Lower lobe of right lung (tissue), 2 donors: ENCODE results near the gene SDR9C7. TPM values are rescaled to one million over a fixed set of nuclear protein-coding genes. Genes with fewer than 3 reads are reported as not detected.
"Not testable (repeated sequence)": the region's sequence is repeated elsewhere in the genome, so short reads cannot be mapped to it uniquely, and the experiment has no call there.

Experiments
- ATAC-seq, 2 donors: fragments of 200-7000 bp; cut with Tn5 transposase; one replicate each; pipeline ENCODE4 v1.9.1; 2020 to 2022; ENCODE audit warnings: mild to moderate bottlenecking in 2 of 2, moderate library complexity in 2 of 2
- DNase-seq: peaks from one replicate; pipeline ENCODE4 v3.0.0-alpha.2; 2020
- H3K27ac ChIP-seq: fragments of 200-600 bp; one replicate; pipeline ENCODE4 v1.8.0; 2022
- H3K27me3 ChIP-seq: fragments of 200-600 bp; one replicate; pipeline ENCODE4 v1.8.0; 2022; ENCODE audit warnings: low read depth
- H3K36me3 ChIP-seq: fragments of 200-600 bp; one replicate; pipeline ENCODE4 v1.8.0; 2022; ENCODE audit warnings: mild to moderate bottlenecking
- H3K4me1 ChIP-seq: fragments of 200-600 bp; one replicate; pipeline ENCODE4 v1.8.0; 2022
- H3K4me3 ChIP-seq: fragments of 200-600 bp; one replicate; pipeline ENCODE4 v1.8.0; 2022; ENCODE audit warnings: mild to moderate bottlenecking
- H3K9me3 ChIP-seq: fragments of 200-600 bp; one replicate; pipeline ENCODE4 v1.8.0; 2022
- intact Hi-C: fragments of 100-400 bp; cut with DNase I; formaldehyde crosslinking; loops from one replicate; pipeline ENCODE4 v1.11.0; 2022
- total RNA-seq: library from RNA; stranded (reverse); fragmentation: NEBNext Ultra II Directional; extraction: Animal tissue kit (Norgen Biotek cat#: 25700); gene quantifications from one replicate; pipeline ENCODE4 v1.2.1, GENCODE V29; 2021
- TF ChIP-seq, protein P1 (sequence below): fragments of 200-600 bp; IDR thresholded peaks from one replicate; pipeline ENCODE4 v1.8.0; 2022; ENCODE audit warnings: antibody characterized with exemption, mild to moderate bottlenecking
- donor health status: DM: no; HTN: yes; CAD: no; lungs with severe emphysema.

SDR9C7 gene
- total RNA-seq, 1 donor from 2014 or later = not detected

DNA sequence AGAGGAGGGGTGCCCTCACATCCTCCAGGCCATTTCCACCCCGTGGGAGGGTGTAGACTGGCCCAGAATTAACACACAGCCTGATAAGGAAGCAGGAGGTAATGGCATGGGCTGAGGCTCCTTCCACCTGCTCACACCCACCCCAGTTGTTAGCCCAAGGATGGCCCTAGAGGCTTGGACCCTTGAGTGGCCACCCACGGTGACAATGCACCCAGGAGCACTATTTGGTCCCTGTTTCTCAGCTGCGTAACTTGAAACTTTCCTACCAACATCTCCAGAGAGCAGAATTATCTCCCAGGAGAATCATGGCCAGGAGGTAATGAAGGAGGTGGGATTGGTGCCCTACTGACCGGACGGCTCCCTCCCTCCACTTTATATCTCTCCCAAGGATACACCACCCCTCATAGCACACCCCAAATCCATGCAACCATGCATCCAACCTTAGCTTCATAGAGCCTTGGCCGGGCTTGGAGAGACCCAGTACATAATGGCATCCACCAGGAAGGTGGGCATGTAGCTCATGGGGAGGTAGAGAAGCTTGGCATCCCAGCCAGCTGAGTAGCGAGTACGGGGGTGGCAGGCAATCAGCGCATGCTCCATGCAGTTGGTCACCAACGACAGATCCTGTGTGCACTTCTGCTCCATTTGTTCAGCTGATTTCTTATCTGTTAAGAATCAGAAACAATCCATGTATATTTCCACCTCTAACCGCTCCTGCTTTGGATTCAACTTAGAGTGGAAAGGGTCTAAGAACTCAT is 17.6 kb upstream of the SDR9C7 start:
- no peaks in the 10 kb centered on the region for H3K36me3 ChIP-seq
- no peaks in the 10 kb centered on the region for H3K4me1 ChIP-seq
- H3K9me3 ChIP-seq = no peaks in the 10 kb centered on the region
- ATAC-seq (no peak), DNase-seq (no peak)
- TF ChIP-seq, protein P1, sequence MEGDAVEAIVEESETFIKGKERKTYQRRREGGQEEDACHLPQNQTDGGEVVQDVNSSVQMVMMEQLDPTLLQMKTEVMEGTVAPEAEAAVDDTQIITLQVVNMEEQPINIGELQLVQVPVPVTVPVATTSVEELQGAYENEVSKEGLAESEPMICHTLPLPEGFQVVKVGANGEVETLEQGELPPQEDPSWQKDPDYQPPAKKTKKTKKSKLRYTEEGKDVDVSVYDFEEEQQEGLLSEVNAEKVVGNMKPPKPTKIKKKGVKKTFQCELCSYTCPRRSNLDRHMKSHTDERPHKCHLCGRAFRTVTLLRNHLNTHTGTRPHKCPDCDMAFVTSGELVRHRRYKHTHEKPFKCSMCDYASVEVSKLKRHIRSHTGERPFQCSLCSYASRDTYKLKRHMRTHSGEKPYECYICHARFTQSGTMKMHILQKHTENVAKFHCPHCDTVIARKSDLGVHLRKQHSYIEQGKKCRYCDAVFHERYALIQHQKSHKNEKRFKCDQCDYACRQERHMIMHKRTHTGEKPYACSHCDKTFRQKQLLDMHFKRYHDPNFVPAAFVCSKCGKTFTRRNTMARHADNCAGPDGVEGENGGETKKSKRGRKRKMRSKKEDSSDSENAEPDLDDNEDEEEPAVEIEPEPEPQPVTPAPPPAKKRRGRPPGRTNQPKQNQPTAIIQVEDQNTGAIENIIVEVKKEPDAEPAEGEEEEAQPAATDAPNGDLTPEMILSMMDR = no peak
- no peaks in the 10 kb centered on the region for H3K27me3 ChIP-seq
- no peak overlapping the region for H3K4me3 ChIP-seq
- no peak overlapping the region for H3K27ac ChIP-seq
- intact Hi-C loops = no loop called here

DNA sequence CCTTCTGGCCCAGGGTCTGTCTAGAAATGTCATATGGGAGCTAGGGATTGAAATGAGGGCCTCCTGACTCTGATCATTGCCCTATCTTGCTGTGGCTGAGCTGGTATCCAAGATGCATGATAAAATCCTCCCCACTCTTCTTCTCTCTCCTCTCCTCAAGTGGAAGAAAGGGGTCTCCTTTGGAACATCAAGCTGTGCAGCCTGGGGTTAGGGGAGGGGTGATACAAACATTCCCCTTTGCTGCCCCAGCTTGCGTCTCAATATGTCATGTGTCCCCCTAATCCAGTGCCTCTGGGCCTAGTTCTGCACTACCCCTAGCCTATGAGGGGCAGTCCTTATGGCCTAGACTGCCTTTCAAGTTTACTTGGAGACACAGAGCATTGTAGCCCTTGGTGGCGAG is 14.7 kb upstream of the SDR9C7 start:
- TF ChIP-seq, protein P1 = no peak
- intact Hi-C loops = no loop called here
- Histone ChIP-seq H3K4me1 (no peaks in the 10 kb centered on the region), H3K9me3 (no peaks in the 10 kb centered on the region), H3K36me3 (no peaks in the 10 kb centered on the region), H3K27ac (no peak overlapping the region), H3K4me3 (no peak overlapping the region), H3K27me3 (no peaks in the 10 kb centered on the region)
- DNase-seq (no peak), ATAC-seq (no peak)

DNA sequence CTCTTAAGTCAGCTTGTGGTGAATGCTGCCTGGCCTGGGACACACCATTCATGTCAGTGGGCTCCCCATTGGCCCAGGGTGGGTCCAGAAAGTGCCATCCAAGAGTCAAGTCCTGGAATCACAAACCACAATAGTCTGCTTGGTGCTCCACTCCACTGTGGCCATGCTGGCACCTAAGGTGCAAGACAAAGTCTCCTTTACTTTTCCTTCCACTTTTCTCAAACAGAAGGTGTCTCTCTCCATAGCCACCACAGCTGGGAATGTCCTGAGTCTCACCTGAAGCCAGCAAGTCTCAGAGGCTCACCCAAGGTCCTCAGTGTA is 14.2 kb upstream of the SDR9C7 start:
- H3K9me3 ChIP-seq = no peaks in the 10 kb centered on the region
- intact Hi-C loops = no loop called here
- no peaks in the 10 kb centered on the region for H3K4me1 ChIP-seq
- H3K27ac ChIP-seq = no peak overlapping the region
- TF ChIP-seq, protein P1 = no peak
- H3K27me3 ChIP-seq = no peaks in the 10 kb centered on the region
- H3K36me3 ChIP-seq = no peaks in the 10 kb centered on the region
- no peak for DNase-seq
- no peak overlapping the region for H3K4me3 ChIP-seq
- ATAC-seq = no peak

DNA sequence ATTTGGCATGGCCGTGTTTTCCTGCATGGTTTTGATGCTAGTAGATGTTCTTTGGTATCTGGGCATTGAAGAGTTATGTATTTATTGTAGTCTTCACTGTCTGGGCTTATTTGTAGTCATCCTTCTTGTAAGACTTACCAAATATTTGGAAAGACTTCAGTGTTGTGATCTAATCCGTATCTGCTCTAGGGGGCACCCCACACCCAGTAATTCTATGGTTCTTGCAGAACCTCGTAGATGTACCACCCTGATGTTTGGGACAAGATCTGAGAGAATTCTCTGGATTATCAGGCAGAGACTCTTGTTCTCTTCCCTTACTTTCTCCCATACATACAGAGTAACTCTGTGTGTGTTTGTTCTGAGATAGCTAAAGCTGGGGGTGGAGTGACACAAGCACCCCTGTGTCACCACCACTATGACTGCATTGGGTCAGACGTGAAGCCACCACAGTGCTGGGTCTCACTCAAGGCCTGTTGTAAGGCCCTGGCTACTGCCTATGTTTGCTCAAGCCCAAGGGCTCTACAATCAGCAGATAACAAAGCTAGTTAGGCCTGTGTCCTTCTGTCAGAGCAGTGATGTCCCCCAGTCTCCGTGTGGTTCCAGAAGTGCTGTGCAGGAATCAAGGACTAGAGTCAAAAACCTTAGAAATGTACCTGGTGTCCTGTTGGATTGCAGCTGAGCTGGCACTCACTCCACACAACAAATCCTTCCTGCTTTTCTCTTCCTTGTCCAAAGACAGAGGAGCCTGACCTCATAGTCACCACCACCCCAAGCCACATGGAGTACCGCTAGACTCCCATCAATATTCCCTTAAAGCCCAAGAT is 13.6 kb upstream of the SDR9C7 start:
- ATAC-seq = no peak
- H3K27me3 ChIP-seq = no peaks in the 10 kb centered on the region
- no peak overlapping the region for H3K4me3 ChIP-seq
- H3K4me1 ChIP-seq = no peaks in the 10 kb centered on the region
- H3K36me3 ChIP-seq = no peaks in the 10 kb centered on the region
- H3K27ac ChIP-seq = no peak overlapping the region
- no peak for DNase-seq
- TF ChIP-seq, protein P1 = peak; percentile 11
- intact Hi-C loops = no loop called here
- H3K9me3 ChIP-seq = no peaks in the 10 kb centered on the region

DNA sequence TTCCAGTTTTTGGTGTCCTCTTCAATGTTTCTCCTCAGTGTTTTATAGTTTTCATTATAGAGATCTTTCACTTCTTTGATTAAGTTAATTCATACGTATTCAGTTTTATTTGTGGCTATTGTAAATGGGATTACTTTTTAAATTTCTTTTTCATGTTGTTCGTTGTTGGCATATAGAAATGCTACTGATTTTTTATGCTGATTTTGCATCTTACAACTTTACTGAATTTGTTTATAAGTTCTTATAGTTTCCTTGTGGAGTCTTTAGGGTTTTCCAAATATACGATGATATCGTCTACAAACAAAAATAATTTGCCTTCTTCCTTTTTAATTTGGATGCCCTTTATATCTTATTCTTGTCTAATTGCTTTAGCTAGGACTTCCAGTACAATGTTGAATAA is 9.7 kb upstream of the SDR9C7 start:
- no peaks in the 10 kb centered on the region for H3K9me3 ChIP-seq
- peaks cover 4% of the 10 kb centered on the region for H3K4me1 ChIP-seq
- H3K27ac ChIP-seq = no peak overlapping the region
- no peaks in the 10 kb centered on the region for H3K27me3 ChIP-seq
- no peaks in the 10 kb centered on the region for H3K36me3 ChIP-seq
- H3K4me3 ChIP-seq = no peak overlapping the region
- DNase-seq (no peak), ATAC-seq (no peak)
- TF ChIP-seq, protein P1 = no peak
- intact Hi-C loops = no loop called here

DNA sequence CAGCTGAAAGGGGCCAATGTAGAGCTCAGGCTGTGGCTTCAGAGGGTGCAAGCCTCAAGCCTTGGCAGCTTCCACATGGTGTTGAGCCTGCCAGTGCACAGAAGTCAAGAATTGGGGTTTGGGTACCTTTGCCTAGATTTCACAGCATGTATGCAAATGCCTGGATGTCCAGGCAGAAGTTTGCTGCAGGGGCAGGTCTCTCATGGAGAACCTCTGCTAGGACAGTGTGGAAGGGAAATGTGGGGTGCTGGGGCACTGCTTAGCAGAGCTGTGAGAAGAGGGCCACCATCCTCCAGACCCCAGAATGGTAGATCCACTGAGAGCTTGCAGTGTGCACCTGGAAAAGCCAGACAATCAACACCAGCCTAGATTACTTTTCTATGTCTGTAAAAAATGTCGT is 9.2 kb upstream of the SDR9C7 start:
- ATAC-seq, H3K27ac ChIP-seq, H3K4me3 ChIP-seq, H3K4me1 ChIP-seq, H3K36me3 ChIP-seq, DNase-seq, H3K27me3 ChIP-seq, intact Hi-C loops, H3K9me3 ChIP-seq: not testable (repeated sequence)
